ENCODE data around the gene ANKRD49. TPM values are rescaled to one million over a fixed set of nuclear protein-coding genes. Genes with fewer than 3 reads are reported as not detected.

The ANKRD49 gene
- total and polyA plus RNA-seq, 2 donors from 2014 or later, result 12.7 to 17.1 TPM

DNA sequence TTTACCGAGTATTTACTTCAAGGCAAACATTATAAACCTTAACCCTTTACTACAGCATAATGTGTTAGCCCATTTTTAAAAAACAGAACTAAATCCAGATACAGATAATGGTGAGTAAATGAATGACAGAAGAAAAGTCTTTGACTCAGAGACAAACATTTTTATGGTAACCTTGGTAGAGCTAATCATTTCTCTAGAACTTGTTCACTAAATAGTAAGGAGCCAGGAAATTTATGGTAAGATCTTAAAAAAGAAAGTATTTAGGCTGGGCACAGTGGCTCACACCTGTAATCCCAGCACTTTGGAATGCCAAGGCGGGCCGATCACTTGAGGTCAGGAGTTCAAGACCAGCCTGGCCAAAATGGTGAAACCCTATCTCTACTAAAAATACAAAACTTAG, 38.4 kb downstream of the ANKRD49 start:
- no peak overlapping the region for H3K4me3 ChIP-seq (ENCODE audit: low read length in 3 of 3)
- no peaks in the 10 kb centered on the region for H3K9me3 ChIP-seq (ENCODE audit: control insufficient read depth in 2 of 3, insufficient read depth in 1 of 3, low read length in 3 of 3)
- no peak for FAIRE-seq
- no peak overlapping the region for H3K9ac ChIP-seq (ENCODE audit: low read length in 3 of 3)
- intact Hi-C loops (cut with DNase I), result no loop called here
- no peak overlapping the region for H3K27ac ChIP-seq (ENCODE audit: low read depth in 2 of 2, low read length in 2 of 2)
- TF ChIP-seq, protein P1, sequence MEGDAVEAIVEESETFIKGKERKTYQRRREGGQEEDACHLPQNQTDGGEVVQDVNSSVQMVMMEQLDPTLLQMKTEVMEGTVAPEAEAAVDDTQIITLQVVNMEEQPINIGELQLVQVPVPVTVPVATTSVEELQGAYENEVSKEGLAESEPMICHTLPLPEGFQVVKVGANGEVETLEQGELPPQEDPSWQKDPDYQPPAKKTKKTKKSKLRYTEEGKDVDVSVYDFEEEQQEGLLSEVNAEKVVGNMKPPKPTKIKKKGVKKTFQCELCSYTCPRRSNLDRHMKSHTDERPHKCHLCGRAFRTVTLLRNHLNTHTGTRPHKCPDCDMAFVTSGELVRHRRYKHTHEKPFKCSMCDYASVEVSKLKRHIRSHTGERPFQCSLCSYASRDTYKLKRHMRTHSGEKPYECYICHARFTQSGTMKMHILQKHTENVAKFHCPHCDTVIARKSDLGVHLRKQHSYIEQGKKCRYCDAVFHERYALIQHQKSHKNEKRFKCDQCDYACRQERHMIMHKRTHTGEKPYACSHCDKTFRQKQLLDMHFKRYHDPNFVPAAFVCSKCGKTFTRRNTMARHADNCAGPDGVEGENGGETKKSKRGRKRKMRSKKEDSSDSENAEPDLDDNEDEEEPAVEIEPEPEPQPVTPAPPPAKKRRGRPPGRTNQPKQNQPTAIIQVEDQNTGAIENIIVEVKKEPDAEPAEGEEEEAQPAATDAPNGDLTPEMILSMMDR (IDR thresholded peaks at IDR 0.05; ENCODE audit: borderline replicate concordance, extremely low read depth, insufficient read depth), result no peak
- no peaks in the 10 kb centered on the region for H3K36me3 ChIP-seq (ENCODE audit: control insufficient read depth in 2 of 3, insufficient read depth in 3 of 3, low read length in 3 of 3)
- H3K27me3 ChIP-seq (ENCODE audit: control insufficient read depth, insufficient read depth, low read length), result no peaks in the 10 kb centered on the region
- DNase-seq, result no peak
- H3K4me1 ChIP-seq (ENCODE audit: control insufficient read depth in 2 of 3, insufficient read depth in 2 of 3, low read depth in 1 of 3, low read length in 3 of 3), result no peaks in the 10 kb centered on the region

DNA sequence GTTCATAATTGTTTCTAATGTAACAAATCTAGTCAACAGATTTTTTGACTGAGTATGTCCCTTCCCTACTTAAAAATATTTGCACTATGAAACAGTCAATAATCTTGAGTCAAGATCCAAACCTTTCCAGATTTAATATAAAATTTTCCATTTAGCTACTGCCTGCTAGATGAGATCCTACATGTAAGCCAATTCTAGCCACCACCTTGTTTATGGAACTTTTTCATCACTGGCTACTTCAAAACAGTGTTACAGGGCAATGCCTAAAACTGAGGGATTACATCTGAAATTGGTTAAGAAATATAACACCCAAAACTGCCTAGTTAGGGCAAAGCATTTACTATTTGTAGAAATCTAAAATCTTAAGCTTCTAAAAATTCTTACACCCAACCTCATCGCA, 39.4 kb downstream of the ANKRD49 start:
- TF ChIP-seq, protein P1 (IDR thresholded peaks at IDR 0.05; ENCODE audit: borderline replicate concordance, extremely low read depth, insufficient read depth), result no peak
- H3K36me3 ChIP-seq (ENCODE audit: control insufficient read depth in 2 of 3, insufficient read depth in 3 of 3, low read length in 3 of 3), result no peaks in the 10 kb centered on the region
- FAIRE-seq (no peak), DNase-seq (no peak)
- no peaks in the 10 kb centered on the region for H3K4me1 ChIP-seq (ENCODE audit: control insufficient read depth in 2 of 3, insufficient read depth in 2 of 3, low read depth in 1 of 3, low read length in 3 of 3)
- H3K27me3 ChIP-seq (ENCODE audit: control insufficient read depth, insufficient read depth, low read length), result no peaks in the 10 kb centered on the region
- intact Hi-C loops (cut with DNase I), result no loop called here
- H3K4me3 ChIP-seq (ENCODE audit: low read length in 3 of 3), result no peak overlapping the region
- no peak overlapping the region for H3K9ac ChIP-seq (ENCODE audit: low read length in 3 of 3)
- H3K27ac ChIP-seq (ENCODE audit: low read depth in 2 of 2, low read length in 2 of 2), result no peak overlapping the region
- H3K9me3 ChIP-seq (ENCODE audit: control insufficient read depth in 2 of 3, insufficient read depth in 1 of 3, low read length in 3 of 3), result no peaks in the 10 kb centered on the region

DNA sequence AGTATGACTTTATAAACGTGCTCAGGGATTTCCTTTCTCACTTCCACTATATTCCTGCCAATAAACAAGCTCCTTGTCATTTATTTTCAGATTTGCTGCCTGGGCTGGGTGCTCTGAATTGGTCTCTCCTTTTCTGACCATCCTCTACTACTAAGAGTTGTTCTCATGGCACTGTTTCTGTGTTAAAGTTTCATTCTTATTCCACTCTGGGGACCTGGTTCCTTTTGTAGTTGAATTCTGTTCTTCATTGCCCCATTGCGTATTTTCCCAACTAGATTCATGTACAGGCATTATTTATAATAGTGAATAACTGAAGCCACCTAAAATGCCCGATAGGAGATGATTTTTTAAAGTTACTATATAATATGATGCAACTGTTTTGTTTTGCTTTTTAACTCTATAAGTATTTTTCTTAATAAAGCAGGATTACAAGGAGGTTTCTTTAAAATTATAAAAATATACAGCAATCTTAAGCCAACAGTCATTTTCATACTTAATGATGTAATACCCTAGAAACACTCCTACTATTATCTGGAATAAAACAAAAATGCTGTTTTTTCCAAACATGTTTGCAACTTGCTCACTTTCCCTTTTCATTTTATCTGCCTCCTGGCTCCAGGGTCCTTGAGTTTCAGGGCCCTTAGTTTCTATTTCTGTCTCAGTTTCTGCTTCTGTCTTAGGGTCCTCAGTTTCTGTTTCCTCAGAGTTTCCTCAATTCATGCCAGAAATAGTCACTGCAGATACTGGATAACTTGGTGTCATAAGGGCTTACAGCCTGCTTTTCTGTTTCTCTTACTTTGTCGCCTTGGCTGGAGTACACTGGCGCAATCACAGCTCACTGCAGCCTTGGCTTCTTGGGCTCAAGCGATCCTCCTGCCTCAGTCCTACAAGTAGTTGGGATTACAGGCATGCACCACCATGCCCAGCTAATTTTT, 40.2 kb downstream of the ANKRD49 start:
- DNase-seq, result no peak
- H3K27ac ChIP-seq (ENCODE audit: low read depth in 2 of 2, low read length in 2 of 2), result no peak overlapping the region
- H3K36me3 ChIP-seq (ENCODE audit: control insufficient read depth in 2 of 3, insufficient read depth in 3 of 3, low read length in 3 of 3), result no peaks in the 10 kb centered on the region
- H3K4me3 ChIP-seq (ENCODE audit: low read length in 3 of 3), result no peak overlapping the region
- H3K4me1 ChIP-seq (ENCODE audit: control insufficient read depth in 2 of 3, insufficient read depth in 2 of 3, low read depth in 1 of 3, low read length in 3 of 3), result no peaks in the 10 kb centered on the region
- TF ChIP-seq, protein P1 (IDR thresholded peaks at IDR 0.05; ENCODE audit: borderline replicate concordance, extremely low read depth, insufficient read depth), result no peak
- no peak for FAIRE-seq
- H3K27me3 ChIP-seq (ENCODE audit: control insufficient read depth, insufficient read depth, low read length), result no peaks in the 10 kb centered on the region
- no peaks in the 10 kb centered on the region for H3K9me3 ChIP-seq (ENCODE audit: control insufficient read depth in 2 of 3, insufficient read depth in 1 of 3, low read length in 3 of 3)
- intact Hi-C loops (cut with DNase I), result no loop called here
- H3K9ac ChIP-seq (ENCODE audit: low read length in 3 of 3), result no peak overlapping the region

All from kidney (tissue), 14 donors.